OCI-LY1 (cell line): ENCODE results near the gene GRAP2.

Source experiments
- EZH2 ChIP-seq: fragments of 200-600 bp; sonication (generic), shearing (Covaris generic); IDR thresholded peaks from 2 replicates; pipeline ENCODE4 v1.8.0; 2017; ENCODE audit warnings: borderline replicate concordance, mixed run types, mild to moderate bottlenecking, antibody characterized with exemption, low read length, moderate library complexity, mixed read lengths
- TF ChIP-seq, protein P1 (sequence below): fragments of 200-600 bp; sonication (generic), shearing (Covaris generic); IDR thresholded peaks from 2 replicates; pipeline ENCODE4 v1.5.1; 2017; ENCODE audit warnings: mild to moderate bottlenecking, antibody characterized with exemption, low read length, moderate library complexity, mixed read lengths

DNA sequence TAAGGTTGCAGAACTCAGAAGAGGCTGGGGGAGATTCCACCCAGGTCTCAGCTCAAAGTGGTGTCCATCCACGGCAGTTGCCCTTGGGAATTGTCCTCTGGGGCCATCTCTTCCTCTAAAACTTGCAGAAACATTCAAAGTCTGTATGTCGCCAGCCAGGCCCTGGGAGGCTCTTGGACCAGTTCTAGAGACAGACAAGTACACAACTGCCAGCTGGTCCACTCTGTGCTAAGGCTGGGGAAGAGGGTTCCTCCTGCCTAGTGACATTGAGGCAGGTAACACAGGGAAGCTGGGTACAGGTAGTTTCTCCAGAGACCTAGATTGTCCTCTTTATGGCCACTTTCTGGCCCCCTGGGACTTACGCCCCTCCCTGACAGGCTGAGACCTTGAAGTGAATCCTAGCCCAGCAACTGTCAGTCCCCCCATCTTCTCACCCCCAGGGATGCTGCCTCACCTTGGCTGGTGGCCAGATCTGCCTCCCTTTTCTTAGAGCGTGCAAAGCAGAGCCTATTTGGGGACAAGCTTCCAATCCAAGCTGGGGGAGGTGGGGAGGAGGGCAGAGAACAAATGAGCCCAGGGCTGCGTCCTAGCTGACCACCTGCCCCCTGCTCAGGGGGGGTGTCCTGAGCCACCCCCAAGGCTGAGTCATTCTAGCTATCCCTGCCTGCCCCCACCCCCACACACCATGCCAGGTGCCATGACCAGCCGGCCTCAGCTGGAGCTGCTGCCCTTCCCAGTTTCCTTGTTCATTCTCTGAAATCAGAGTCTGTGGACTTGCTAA, 102.2 kb downstream of the GRAP2 start:
- TF ChIP-seq, protein P1, sequence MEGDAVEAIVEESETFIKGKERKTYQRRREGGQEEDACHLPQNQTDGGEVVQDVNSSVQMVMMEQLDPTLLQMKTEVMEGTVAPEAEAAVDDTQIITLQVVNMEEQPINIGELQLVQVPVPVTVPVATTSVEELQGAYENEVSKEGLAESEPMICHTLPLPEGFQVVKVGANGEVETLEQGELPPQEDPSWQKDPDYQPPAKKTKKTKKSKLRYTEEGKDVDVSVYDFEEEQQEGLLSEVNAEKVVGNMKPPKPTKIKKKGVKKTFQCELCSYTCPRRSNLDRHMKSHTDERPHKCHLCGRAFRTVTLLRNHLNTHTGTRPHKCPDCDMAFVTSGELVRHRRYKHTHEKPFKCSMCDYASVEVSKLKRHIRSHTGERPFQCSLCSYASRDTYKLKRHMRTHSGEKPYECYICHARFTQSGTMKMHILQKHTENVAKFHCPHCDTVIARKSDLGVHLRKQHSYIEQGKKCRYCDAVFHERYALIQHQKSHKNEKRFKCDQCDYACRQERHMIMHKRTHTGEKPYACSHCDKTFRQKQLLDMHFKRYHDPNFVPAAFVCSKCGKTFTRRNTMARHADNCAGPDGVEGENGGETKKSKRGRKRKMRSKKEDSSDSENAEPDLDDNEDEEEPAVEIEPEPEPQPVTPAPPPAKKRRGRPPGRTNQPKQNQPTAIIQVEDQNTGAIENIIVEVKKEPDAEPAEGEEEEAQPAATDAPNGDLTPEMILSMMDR: no peak
- TF ChIP-seq EZH2: no peak
